CD14-positive monocyte (primary cell): ENCODE results near the gene MMAB. TPM values are rescaled to one million over a fixed set of nuclear protein-coding genes. Genes with fewer than 3 reads are reported as not detected.

ENCODE experiments used
- DNase-seq, 3 donors: peaks; one replicate each; pipeline ENCODE4 v3.0.0-alpha.2; 2011 to 2022
- H2AFZ ChIP-seq: 2 replicates; pipeline ENCODE4 v1.6.0; 2012; ENCODE audit warnings: mild to moderate bottlenecking, low read depth, low read length, inconsistent platforms; ENCODE audit not compliant: insufficient read depth, poor library complexity, severe bottlenecking
- H3K27ac ChIP-seq, 2 donors: 1 replicate in 1 of 2; 2 replicates in 1 of 2; pipeline ENCODE4 v1.5.1; 2012 to 2013; ENCODE audit warnings: low read length in 2 of 2, control low read depth in 1 of 2, inconsistent platforms in 1 of 2, low read depth in 1 of 2, mild to moderate bottlenecking in 1 of 2
- H3K27me3 ChIP-seq, 2 donors: one replicate each; pipeline versions ENCODE4 v1.6.0 to v1.6.1; 2011 to 2013; ENCODE audit warnings: low read length in 2 of 2; ENCODE audit not compliant: control insufficient read depth in 2 of 2, insufficient read depth in 2 of 2
- H3K36me3 ChIP-seq, 2 donors: replicated peaks in 1 of 2; 1 replicate in 1 of 2; 2 replicates in 1 of 2; pipeline versions ENCODE4 v1.5.1 to v1.6.1; 2012 to 2013; ENCODE audit warnings: low read length in 2 of 2, control low read depth in 1 of 2, inconsistent platforms in 1 of 2, mild to moderate bottlenecking in 1 of 2; ENCODE audit not compliant: insufficient read depth in 2 of 2, control insufficient read depth in 1 of 2
- H3K4me1 ChIP-seq, 2 donors: 1 replicate in 1 of 2; 2 replicates in 1 of 2; pipeline versions ENCODE4 v1.5.1 to v1.6.1; 2012 to 2013; ENCODE audit warnings: low read length in 2 of 2, control low read depth in 1 of 2, inconsistent platforms in 1 of 2, mild to moderate bottlenecking in 1 of 2, moderate library complexity in 1 of 2; ENCODE audit not compliant: insufficient read depth in 2 of 2, control insufficient read depth in 1 of 2
- H3K4me2 ChIP-seq: replicated peaks from 2 replicates; pipeline ENCODE3; 2012; ENCODE audit warnings: low read length, moderate library complexity, mild to moderate bottlenecking; ENCODE audit not compliant: poor library complexity, severe bottlenecking; ENCODE audit errors: extremely low read depth
- H3K4me3 ChIP-seq, 3 experiments: fragments of 200-600 bp in 1 of 3; sonication (generic) in 1 of 3; replicated peaks in 1 of 3; 1 replicate in 2 of 3; 2 replicates in 1 of 3; pipeline ENCODE4 v1.5.1; 2011 to 2013; ENCODE audit warnings: low read length in 3 of 3, mild to moderate bottlenecking in 3 of 3, control low read depth in 2 of 3, low read depth in 2 of 3, inconsistent platforms in 1 of 3, moderate library complexity in 1 of 3
- H3K79me2 ChIP-seq: 2 replicates; pipeline ENCODE4 v1.6.0; 2012; ENCODE audit warnings: mild to moderate bottlenecking, control low read depth, inconsistent platforms, low read length, moderate library complexity; ENCODE audit not compliant: insufficient read depth
- H3K9ac ChIP-seq: 2 replicates; pipeline ENCODE4 v1.6.0; 2017; ENCODE audit warnings: low read length, mild to moderate bottlenecking; ENCODE audit not compliant: insufficient read depth, poor library complexity, severe bottlenecking
- H3K9me3 ChIP-seq, 2 donors: replicated peaks in 1 of 2; 1 replicate in 1 of 2; 2 replicates in 1 of 2; pipeline versions ENCODE4 v1.5.1 to v1.6.1; 2012 to 2013; ENCODE audit warnings: low read length in 2 of 2, control low read depth in 1 of 2; ENCODE audit not compliant: control insufficient read depth in 1 of 2, insufficient read depth in 1 of 2
- H4K20me1 ChIP-seq: 2 replicates; pipeline ENCODE4 v1.6.0; 2012; ENCODE audit warnings: mild to moderate bottlenecking, low read length, control low read depth, moderate library complexity; ENCODE audit not compliant: insufficient read depth
- H3K27ac Mint-ChIP-seq, 7 donors: one replicate each; pipeline ENCODE4 v1.8.0; 2020; ENCODE audit warnings: mild to moderate bottlenecking in 7 of 7, mixed read lengths in 7 of 7, moderate library complexity in 6 of 7, inconsistent platforms in 2 of 7
- H3K27me3 Mint-ChIP-seq, 3 donors: one replicate each; pipeline ENCODE4 v1.8.0; 2021 to 2022; ENCODE audit warnings: low read depth in 3 of 3, mild to moderate bottlenecking in 3 of 3, mixed read lengths in 3 of 3, moderate library complexity in 3 of 3, inconsistent platforms in 1 of 3
- H3K36me3 Mint-ChIP-seq, 2 donors: one replicate each; pipeline ENCODE4 v1.8.0; 2020; ENCODE audit warnings: mixed read lengths in 2 of 2, inconsistent platforms in 1 of 2, mild to moderate bottlenecking in 1 of 2
- H3K4me1 Mint-ChIP-seq: one replicate; pipeline ENCODE4 v1.8.0; 2020; ENCODE audit warnings: mild to moderate bottlenecking, mixed read lengths
- H3K4me3 Mint-ChIP-seq, 2 donors: one replicate each; pipeline ENCODE4 v1.8.0; 2020; ENCODE audit warnings: mild to moderate bottlenecking in 2 of 2, mixed read lengths in 2 of 2, moderate library complexity in 1 of 2
- H3K9me3 Mint-ChIP-seq, 7 donors: one replicate each; pipeline ENCODE4 v1.8.0; 2020 to 2022; ENCODE audit warnings: mixed read lengths in 7 of 7, mild to moderate bottlenecking in 6 of 7, moderate library complexity in 6 of 7, inconsistent platforms in 2 of 7
- WGBS: methylation state at CpG from one replicate; pipeline ENCODE4 v1.1.5; 2013; ENCODE audit warnings: missing lambda C conversion rate; ENCODE audit not compliant: insufficient coverage; 5-methylcytosine and 5-hydroxymethylcytosine counted together
- intact Hi-C, 2 donors: fragments of 100-400 bp; cut with micrococcal nuclease; formaldehyde crosslinking; loops; one replicate each; pipeline versions ENCODE4 v1.15.0 to v1.15.1; 2023
- polyA plus RNA-seq, 3 donors: library from polyadenylated mRNA; depleted of rRNA in 1 of 3; unstranded in 2 of 3; stranded (reverse) in 1 of 3; fragments of 300-500 nt in 2 of 3; fragments of >200 nt in 1 of 3; fragmentation: Illumina TruSeq in 2 of 3; gene quantifications; 1 replicate in 2 of 3; 2 replicates in 1 of 3; pipeline ENCODE4 v1.2.3, GENCODE V29; 2012 to 2021
- TF ChIP-seq, protein P1 (sequence below): fragments of 200-600 bp; IDR thresholded peaks from one replicate; pipeline ENCODE4 v1.8.0; 2022; ENCODE audit warnings: antibody characterized with exemption, mild to moderate bottlenecking

The MMAB gene
- polyA plus RNA-seq, 3 donors = 5.0 to 15.6 (median 12.4) TPM

DNA sequence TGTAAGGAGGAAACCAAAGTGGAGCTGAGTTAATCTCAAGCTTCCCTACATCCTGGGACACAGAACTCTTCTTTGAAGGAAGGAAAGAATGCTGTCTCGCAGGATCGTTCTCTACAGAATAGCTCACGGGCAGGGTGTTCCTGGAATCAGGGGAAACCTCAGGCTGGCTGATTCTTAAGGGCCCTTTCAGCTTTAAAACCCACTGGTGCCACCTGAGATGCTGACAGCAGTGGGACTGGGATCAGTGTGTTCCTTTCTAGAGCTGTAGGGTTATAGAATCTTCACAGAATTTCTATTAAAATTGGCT lies 48.1 kb downstream of the MMAB start:
- H3K36me3 ChIP-seq = peaks cover 72 to 100% of the 10 kb centered on the region in 2 donors
- intact Hi-C loops = no loop called here
- TF ChIP-seq, protein P1, sequence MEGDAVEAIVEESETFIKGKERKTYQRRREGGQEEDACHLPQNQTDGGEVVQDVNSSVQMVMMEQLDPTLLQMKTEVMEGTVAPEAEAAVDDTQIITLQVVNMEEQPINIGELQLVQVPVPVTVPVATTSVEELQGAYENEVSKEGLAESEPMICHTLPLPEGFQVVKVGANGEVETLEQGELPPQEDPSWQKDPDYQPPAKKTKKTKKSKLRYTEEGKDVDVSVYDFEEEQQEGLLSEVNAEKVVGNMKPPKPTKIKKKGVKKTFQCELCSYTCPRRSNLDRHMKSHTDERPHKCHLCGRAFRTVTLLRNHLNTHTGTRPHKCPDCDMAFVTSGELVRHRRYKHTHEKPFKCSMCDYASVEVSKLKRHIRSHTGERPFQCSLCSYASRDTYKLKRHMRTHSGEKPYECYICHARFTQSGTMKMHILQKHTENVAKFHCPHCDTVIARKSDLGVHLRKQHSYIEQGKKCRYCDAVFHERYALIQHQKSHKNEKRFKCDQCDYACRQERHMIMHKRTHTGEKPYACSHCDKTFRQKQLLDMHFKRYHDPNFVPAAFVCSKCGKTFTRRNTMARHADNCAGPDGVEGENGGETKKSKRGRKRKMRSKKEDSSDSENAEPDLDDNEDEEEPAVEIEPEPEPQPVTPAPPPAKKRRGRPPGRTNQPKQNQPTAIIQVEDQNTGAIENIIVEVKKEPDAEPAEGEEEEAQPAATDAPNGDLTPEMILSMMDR = no peak
- WGBS = 100% methylated on average over 2 of the region's 3 CpGs
- Mint-ChIP-seq H3K9me3 (no peaks in the 10 kb centered on the region), H3K36me3 (peaks cover 86 to 95% of the 10 kb centered on the region in 2 donors), H3K4me3 (no peak overlapping the region), H3K4me1 (no peaks in the 10 kb centered on the region), H3K27ac (no peak overlapping the region), H3K27me3 (peaks cover 0 to 2% (median 0%) of the 10 kb centered on the region in 3 donors)
- no peak overlapping the region for H3K4me2 ChIP-seq
- H4K20me1 ChIP-seq = no peaks in the 10 kb centered on the region
- H3K79me2 ChIP-seq = no peaks in the 10 kb centered on the region
- H3K9me3 ChIP-seq = no peaks in the 10 kb centered on the region
- no peak overlapping the region for H2AFZ ChIP-seq
- DNase-seq = no peak
- H3K9ac ChIP-seq = no peak overlapping the region
- no peak overlapping the region for H3K27ac ChIP-seq
- H3K27me3 ChIP-seq = no peaks in the 10 kb centered on the region
- H3K4me3 ChIP-seq = no peak overlapping the region
- H3K4me1 ChIP-seq = no peaks in the 10 kb centered on the region

DNA sequence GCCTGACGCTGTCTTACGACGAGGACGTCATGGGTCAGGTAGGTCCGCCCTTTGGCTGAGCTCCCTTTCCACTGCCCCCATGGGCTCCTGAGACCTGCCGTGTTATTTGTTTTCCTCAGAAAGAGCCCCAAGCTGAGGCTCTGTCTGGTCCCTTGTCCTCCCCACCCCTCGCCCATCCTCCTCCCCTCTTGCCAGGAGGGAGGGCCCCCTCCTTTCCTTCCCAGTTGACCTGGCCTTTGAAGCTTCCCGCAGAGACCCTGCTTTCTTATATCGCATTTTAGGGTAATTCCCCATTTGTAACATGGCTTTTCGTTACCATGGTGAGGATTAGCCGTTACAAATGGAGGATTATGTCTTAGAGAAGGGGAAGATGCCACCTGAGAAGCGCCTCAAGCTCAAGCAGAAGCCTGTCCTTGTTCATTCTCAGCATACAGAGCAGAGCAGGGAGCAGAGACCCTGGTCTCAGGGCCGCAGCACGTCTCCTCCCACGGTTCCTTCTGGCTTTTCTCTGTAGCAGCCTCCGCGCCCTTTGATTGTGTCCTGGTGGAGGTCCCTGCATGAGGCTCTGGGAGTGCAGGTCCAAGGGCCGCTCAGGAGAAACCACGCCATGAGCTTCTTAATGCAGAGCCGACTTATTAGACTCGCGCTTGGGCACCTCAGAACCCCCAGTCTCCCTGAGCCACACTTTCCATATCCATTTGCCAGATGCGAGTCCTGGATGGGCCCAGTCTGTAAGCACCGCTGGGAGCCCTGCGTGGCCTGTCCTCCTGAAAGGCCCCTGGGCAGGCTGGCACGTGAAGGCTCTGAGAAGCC lies 48.6 kb downstream of the MMAB start:
- no peak overlapping the region for H3K4me2 ChIP-seq
- 93% methylated on average over 23 of the region's 26 CpGs for WGBS
- no peaks in the 10 kb centered on the region for H4K20me1 ChIP-seq
- no peak overlapping the region for H3K27ac ChIP-seq
- H3K27me3 ChIP-seq = no peaks in the 10 kb centered on the region
- H3K4me1 Mint-ChIP-seq = no peaks in the 10 kb centered on the region
- H3K4me3 ChIP-seq = no peak overlapping the region
- H3K27me3 Mint-ChIP-seq = peaks cover 0 to 2% (median 0%) of the 10 kb centered on the region in 3 donors
- H2AFZ ChIP-seq = no peak overlapping the region
- no peak overlapping the region for H3K4me3 Mint-ChIP-seq
- H3K36me3 Mint-ChIP-seq = peaks cover 86 to 95% of the 10 kb centered on the region in 2 donors
- H3K9me3 ChIP-seq = no peaks in the 10 kb centered on the region
- H3K4me1 ChIP-seq = no peaks in the 10 kb centered on the region
- intact Hi-C loops = no loop called here
- TF ChIP-seq, protein P1 = no peak
- H3K79me2 ChIP-seq = no peaks in the 10 kb centered on the region
- no peaks in the 10 kb centered on the region for H3K9me3 Mint-ChIP-seq
- H3K27ac Mint-ChIP-seq = no peak overlapping the region
- H3K9ac ChIP-seq = no peak overlapping the region
- DNase-seq = no peak
- peaks cover 72 to 100% of the 10 kb centered on the region in 2 donors for H3K36me3 ChIP-seq
